Ovary (tissue), 3 donors: Measurements from ENCODE around the gene AQP9.

Experiments
- CTCF ChIP-seq, 3 donors: fragments of 450-650 bp in 2 of 3; fragments of 200-600 bp in 1 of 3; IDR thresholded peaks; one replicate each; pipeline versions ENCODE4 v1.5.1 to v1.8.0; 2016 to 2022; ENCODE audit warnings: antibody characterized with exemption in 3 of 3, mild to moderate bottlenecking in 1 of 3
- EP300 ChIP-seq: sonication (generic); formaldehyde crosslinking; IDR thresholded peaks from one replicate; pipeline ENCODE4 v1.6.1; 2017; ENCODE audit warnings: antibody characterized with exemption
- POLR2A ChIP-seq: fragments of 450-650 bp; IDR thresholded peaks from one replicate; pipeline ENCODE4 v1.6.1; 2017; ENCODE audit warnings: antibody characterized with exemption, mild to moderate bottlenecking, moderate library complexity
- donor health status: DM: no; HTN: no; CAD: no.

GRCh38 chr15:58134886-58135285 lies 3.3 kb upstream of the AQP9 start:
- TF ChIP-seq CTCF (IDR thresholded peaks at IDR 0.05), result no peak
- no peak for TF ChIP-seq POLR2A
- TF ChIP-seq EP300, result no peak
